Stimulated activated naive CD8-positive, alpha-beta T cell treated with anti-CD3 and anti-CD28 coated beads, Interleukin-15, Interleukin-2, amounts not matched to agents 100 U/mL and 50 U/mL, for 24 hours (primary cell): Measurements from ENCODE around the gene TMBIM6.

ENCODE experiments used
- ATAC-seq: fragments of 150-1000 bp; cut with Tn5 transposase; one replicate; pipeline ENCODE4 v1.10.0; 2021
- DNase-seq: peaks from one replicate; pipeline ENCODE4 v3.0.0; 2021

Gene TMBIM6

GRCh38 chr12:49798248-49798647, 56.9 kb downstream of the TMBIM6 start:
- no peak for DNase-seq
- ATAC-seq: no peak

- no peak for ATAC-seq
- DNase-seq: no peak
Observed at GRCh38 chr12:49798934-49799333, 57.6 kb downstream of the TMBIM6 start.

GRCh38 chr12:49800421-49801140, 59.2 kb downstream of the TMBIM6 start:
- no peak for DNase-seq
- no peak for ATAC-seq

GRCh38 chr12:49801141-49802063, 60.0 kb downstream of the TMBIM6 start:
- DNase-seq (no peak), ATAC-seq (no peak)

- no peak for ATAC-seq
- no peak for DNase-seq
Observed at GRCh38 chr12:49803693-49804450, 62.5 kb downstream of the TMBIM6 start.

GRCh38 chr12:49804821-49805220, 63.5 kb downstream of the TMBIM6 start:
- DNase-seq (no peak), ATAC-seq (no peak)

GRCh38 chr12:49805409-49805808, 64.1 kb downstream of the TMBIM6 start:
- DNase-seq (no peak), ATAC-seq (no peak)

- DNase-seq (no peak), ATAC-seq (no peak)
Observed at GRCh38 chr12:49806321-49806813, 65.0 kb downstream of the TMBIM6 start.

GRCh38 chr12:49806877-49807276, 65.5 kb downstream of the TMBIM6 start:
- ATAC-seq: no peak
- no peak for DNase-seq

- no peak for DNase-seq
- ATAC-seq: no peak
Observed at GRCh38 chr12:49807991-49808580, 66.7 kb downstream of the TMBIM6 start.

GRCh38 chr12:49808686-49809380, 67.5 kb downstream of the TMBIM6 start:
- DNase-seq: no peak
- ATAC-seq: no peak

GRCh38 chr12:49809381-49809905, 68.1 kb downstream of the TMBIM6 start:
- no peak for DNase-seq
- no peak for ATAC-seq

GRCh38 chr12:49809906-49810389, 68.6 kb downstream of the TMBIM6 start:
- no peak for DNase-seq
- ATAC-seq: no peak

- no peak for DNase-seq
- ATAC-seq: no peak
Observed at GRCh38 chr12:49811136-49811535, 69.8 kb downstream of the TMBIM6 start.

GRCh38 chr12:49811961-49812401, 70.6 kb downstream of the TMBIM6 start:
- ATAC-seq: no peak
- no peak for DNase-seq

- no peak for DNase-seq
- peak; percentile 59 for ATAC-seq
Observed at GRCh38 chr12:49813131-49813530, 71.8 kb downstream of the TMBIM6 start.
